Coronary artery (tissue), 2 donors: ENCODE results near the gene TARP.

ENCODE experiments used
- DNase-seq: peaks from one replicate; pipeline ENCODE4 v3.0.0-alpha.2; 2017; ENCODE audit warnings: low spot score
- H3K27ac ChIP-seq, 2 donors: fragments of 200-600 bp; sonication (generic); one replicate each; pipeline ENCODE4 v1.5.1; 2016 to 2019
- H3K4me3 ChIP-seq: fragments of 200-600 bp; sonication (generic); 2 replicates; pipeline ENCODE4 v1.5.1; 2016; ENCODE audit warnings: mild to moderate bottlenecking, moderate library complexity
- CTCF ChIP-seq: fragments of 200-600 bp; sonication (generic); IDR thresholded peaks from one replicate; pipeline ENCODE4 v1.5.1; 2019; ENCODE audit warnings: antibody characterized with exemption

Gene TARP

GRCh38 chr7:38215115-38215514 is 58.3 kb downstream of the TARP start:
- no peak for DNase-seq
- no peak overlapping the region for H3K27ac ChIP-seq
- no peak for TF ChIP-seq CTCF
- no peak overlapping the region for H3K4me3 ChIP-seq

- no peak for DNase-seq
- H3K4me3 ChIP-seq: no peak overlapping the region
- H3K27ac ChIP-seq: no peak overlapping the region
- TF ChIP-seq CTCF: no peak
Measured at GRCh38 chr7:38211940-38212339, 61.5 kb downstream of the TARP start.

- H3K27ac ChIP-seq: no peak overlapping the region
- H3K4me3 ChIP-seq: no peak overlapping the region
- DNase-seq: no peak
- no peak for TF ChIP-seq CTCF
Measured at GRCh38 chr7:38211486-38211885, 62.0 kb downstream of the TARP start.
